Keratinocyte (primary cell): ENCODE measurements around the gene NDUFAF8.

Experiments
- EZH2 ChIP-seq: IDR thresholded peaks from one replicate; pipeline ENCODE4 v1.6.1; 2012; ENCODE audit warnings: inconsistent platforms, mild to moderate bottlenecking, low read length, moderate library complexity
- TF ChIP-seq, protein P1 (sequence below), 3 experiments: IDR thresholded peaks in 1 of 3; conservative IDR thresholded peaks in 1 of 3; optimal IDR thresholded peaks in 1 of 3; 2 replicates in 2 of 3; 3 replicates in 1 of 3; pipeline versions ENCODE3 to v1.5.1; 2011; ENCODE audit warnings: low read length in 3 of 3, mild to moderate bottlenecking in 3 of 3, moderate library complexity in 2 of 3, control low read depth in 1 of 3, inconsistent platforms in 1 of 3; ENCODE audit not compliant: insufficient read depth in 2 of 3; ENCODE audit errors: extremely low read depth in 1 of 3

DNA sequence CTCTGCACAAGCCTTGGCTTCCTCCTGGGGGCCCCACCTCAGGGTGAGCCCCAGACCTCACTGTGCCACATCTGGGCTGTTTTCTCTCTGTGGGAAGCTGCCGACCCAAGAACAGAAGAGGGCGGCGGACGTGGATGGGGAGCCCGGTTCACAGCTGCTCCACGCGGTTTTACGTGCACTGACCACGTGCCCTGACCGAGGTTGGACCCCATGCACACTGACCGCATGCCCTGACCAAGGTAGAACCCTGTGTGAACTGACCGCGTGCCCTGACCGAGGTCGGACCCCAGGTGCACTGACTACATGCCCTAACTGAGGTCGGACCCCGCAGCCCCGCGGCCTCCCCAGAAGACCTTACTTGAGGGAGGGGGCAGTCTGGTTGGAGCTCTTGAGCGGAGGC is 36.0 kb upstream of the NDUFAF8 start:
- TF ChIP-seq, protein P1, sequence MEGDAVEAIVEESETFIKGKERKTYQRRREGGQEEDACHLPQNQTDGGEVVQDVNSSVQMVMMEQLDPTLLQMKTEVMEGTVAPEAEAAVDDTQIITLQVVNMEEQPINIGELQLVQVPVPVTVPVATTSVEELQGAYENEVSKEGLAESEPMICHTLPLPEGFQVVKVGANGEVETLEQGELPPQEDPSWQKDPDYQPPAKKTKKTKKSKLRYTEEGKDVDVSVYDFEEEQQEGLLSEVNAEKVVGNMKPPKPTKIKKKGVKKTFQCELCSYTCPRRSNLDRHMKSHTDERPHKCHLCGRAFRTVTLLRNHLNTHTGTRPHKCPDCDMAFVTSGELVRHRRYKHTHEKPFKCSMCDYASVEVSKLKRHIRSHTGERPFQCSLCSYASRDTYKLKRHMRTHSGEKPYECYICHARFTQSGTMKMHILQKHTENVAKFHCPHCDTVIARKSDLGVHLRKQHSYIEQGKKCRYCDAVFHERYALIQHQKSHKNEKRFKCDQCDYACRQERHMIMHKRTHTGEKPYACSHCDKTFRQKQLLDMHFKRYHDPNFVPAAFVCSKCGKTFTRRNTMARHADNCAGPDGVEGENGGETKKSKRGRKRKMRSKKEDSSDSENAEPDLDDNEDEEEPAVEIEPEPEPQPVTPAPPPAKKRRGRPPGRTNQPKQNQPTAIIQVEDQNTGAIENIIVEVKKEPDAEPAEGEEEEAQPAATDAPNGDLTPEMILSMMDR (optimal IDR thresholded peaks at IDR 0.05 in 1 of 3, IDR thresholded peaks at IDR 0.05 in 1 of 3, conservative IDR thresholded peaks at IDR 0.05 in 1 of 3; ENCODE audit: extremely low read depth in 1 of 3, insufficient read depth in 2 of 3, low read length in 3 of 3): no peak
- no peak for TF ChIP-seq EZH2
